Subcutaneous abdominal adipose tissue (tissue), 5 donors: Measurements from ENCODE around the gene ARHGAP21.

Experiments
- H3K27ac ChIP-seq: one replicate; pipeline ENCODE4 v1.7.0; 2013; ENCODE audit warnings: low read depth, mild to moderate bottlenecking, inconsistent platforms, low read length, moderate library complexity
- H3K27me3 ChIP-seq, 5 donors: one replicate each; pipeline ENCODE4 v1.7.0; 2013; ENCODE audit warnings: low read length in 5 of 5, inconsistent platforms in 1 of 5; ENCODE audit not compliant: control insufficient read depth in 5 of 5, insufficient read depth in 4 of 5
- H3K36me3 ChIP-seq, 5 donors: one replicate each; pipeline ENCODE4 v1.7.0; 2013; ENCODE audit warnings: low read length in 5 of 5; ENCODE audit not compliant: control insufficient read depth in 5 of 5, insufficient read depth in 5 of 5
- H3K4me1 ChIP-seq, 5 donors: one replicate each; pipeline ENCODE4 v1.7.0; 2013; ENCODE audit warnings: low read length in 5 of 5, mild to moderate bottlenecking in 3 of 5, moderate library complexity in 1 of 5; ENCODE audit not compliant: control insufficient read depth in 5 of 5, insufficient read depth in 5 of 5
- H3K4me3 ChIP-seq, 5 donors: one replicate each; pipeline ENCODE4 v1.7.0; 2013; ENCODE audit warnings: low read length in 5 of 5, low read depth in 1 of 5
- H3K9ac ChIP-seq, 5 donors: one replicate each; pipeline ENCODE4 v1.7.0; 2013; ENCODE audit warnings: low read length in 5 of 5, mild to moderate bottlenecking in 4 of 5, moderate library complexity in 3 of 5
- H3K9me3 ChIP-seq, 5 donors: one replicate each; pipeline ENCODE4 v1.7.0; 2013; ENCODE audit warnings: low read length in 5 of 5; ENCODE audit not compliant: control insufficient read depth in 5 of 5
- donor health status: healthy.
- donor health status: healthy.
- donor health status: healthy.
- donor health status: healthy.
- donor health status: healthy.

ARHGAP21 gene

GRCh38 chr10:24597426-24597825, 126.3 kb downstream of the ARHGAP21 start:
- Histone ChIP-seq H3K9ac (no peak overlapping the region), H3K36me3 (peaks cover 81 to 96% (median 90%) of the 10 kb centered on the region in 5 donors), H3K27ac (no peak overlapping the region), H3K27me3 (no peaks in the 10 kb centered on the region), H3K4me3 (no peak overlapping the region), H3K9me3 (no peaks in the 10 kb centered on the region), H3K4me1 (no peaks in the 10 kb centered on the region)

- Histone ChIP-seq H3K4me3 (no peak overlapping the region), H3K36me3 (peaks cover 84 to 98% (median 90%) of the 10 kb centered on the region in 5 donors), H3K27me3 (no peaks in the 10 kb centered on the region), H3K4me1 (no peaks in the 10 kb centered on the region), H3K27ac (no peak overlapping the region), H3K9me3 (no peaks in the 10 kb centered on the region), H3K9ac (no peak overlapping the region)
These were observed 127.3 kb downstream of the ARHGAP21 start for GRCh38 chr10:24596217-24596930.

GRCh38 chr10:24590697-24591457, 132.8 kb downstream of the ARHGAP21 start:
- Histone ChIP-seq H3K27ac (no peak overlapping the region), H3K4me1 (no peaks in the 10 kb centered on the region), H3K9me3 (no peaks in the 10 kb centered on the region), H3K36me3 (peaks cover 74 to 98% (median 93%) of the 10 kb centered on the region in 5 donors), H3K9ac (no peak overlapping the region), H3K27me3 (no peaks in the 10 kb centered on the region), H3K4me3 (no peak overlapping the region)

GRCh38 chr10:24589265-24589664, 134.4 kb downstream of the ARHGAP21 start:
- H3K27ac ChIP-seq, result no peak overlapping the region
- no peak overlapping the region for H3K9ac ChIP-seq
- no peaks in the 10 kb centered on the region for H3K27me3 ChIP-seq
- H3K9me3 ChIP-seq, result no peaks in the 10 kb centered on the region
- no peaks in the 10 kb centered on the region for H3K4me1 ChIP-seq
- no peak overlapping the region for H3K4me3 ChIP-seq
- H3K36me3 ChIP-seq, result peaks cover 69 to 95% (median 91%) of the 10 kb centered on the region in 5 donors

GRCh38 chr10:24579906-24580305, 143.8 kb downstream of the ARHGAP21 start:
- no peak overlapping the region for H3K4me3 ChIP-seq
- peaks cover 9 to 14% (median 11%) of the 10 kb centered on the region in 5 donors for H3K36me3 ChIP-seq
- H3K27me3 ChIP-seq, result no peaks in the 10 kb centered on the region
- no peak overlapping the region for H3K27ac ChIP-seq
- no peaks in the 10 kb centered on the region for H3K9me3 ChIP-seq
- no peaks in the 10 kb centered on the region for H3K4me1 ChIP-seq
- H3K9ac ChIP-seq, result no peak overlapping the region

GRCh38 chr10:24579448-24579847, 144.2 kb downstream of the ARHGAP21 start:
- Histone ChIP-seq H3K4me1 (no peaks in the 10 kb centered on the region), H3K27me3 (no peaks in the 10 kb centered on the region), H3K27ac (no peak overlapping the region), H3K4me3 (no peak overlapping the region), H3K9me3 (no peaks in the 10 kb centered on the region), H3K36me3 (peaks cover 5 to 11% (median 9%) of the 10 kb centered on the region in 5 donors), H3K9ac (no peak overlapping the region)

- Histone ChIP-seq H3K27ac (no peak overlapping the region), H3K4me1 (no peaks in the 10 kb centered on the region), H3K36me3 (no peaks in the 10 kb centered on the region), H3K9ac (no peak overlapping the region), H3K9me3 (no peaks in the 10 kb centered on the region), H3K27me3 (no peaks in the 10 kb centered on the region), H3K4me3 (no peak overlapping the region)
These were observed 148.1 kb downstream of the ARHGAP21 start for GRCh38 chr10:24575481-24576002.

- Histone ChIP-seq H3K9me3 (no peaks in the 10 kb centered on the region), H3K4me3 (no peak overlapping the region), H3K9ac (no peak overlapping the region), H3K27ac (no peak overlapping the region), H3K4me1 (no peaks in the 10 kb centered on the region), H3K27me3 (no peaks in the 10 kb centered on the region), H3K36me3 (no peaks in the 10 kb centered on the region)
These were observed 149.0 kb downstream of the ARHGAP21 start for GRCh38 chr10:24574578-24575155.

- Histone ChIP-seq H3K27ac (no peak overlapping the region), H3K4me3 (no peak overlapping the region), H3K4me1 (no peaks in the 10 kb centered on the region), H3K36me3 (no peaks in the 10 kb centered on the region), H3K9me3 (no peaks in the 10 kb centered on the region), H3K27me3 (no peaks in the 10 kb centered on the region), H3K9ac (no peak overlapping the region)
These were observed 149.5 kb downstream of the ARHGAP21 start for GRCh38 chr10:24574161-24574560.
